B cell (primary cell): ENCODE measurements around the gene REST. TPM values are rescaled to one million over a fixed set of nuclear protein-coding genes. Genes with fewer than 3 reads are reported as not detected.

Experiments used
- ATAC-seq: fragments of 200-7000 bp; cut with Tn5 transposase; one replicate; pipeline ENCODE4 v1.10.0; 2021; ENCODE audit warnings: low read depth, mild to moderate bottlenecking, moderate number of reproducible peaks, moderate library complexity
- CTCF ChIA-PET: fragments of 350-600 bp; sonication (Branson Sonifier 250); formaldehyde crosslinking; loops from one replicate; lab custom pipeline; 2021; ENCODE audit warnings: antibody characterized with exemption, inconsistent platforms; lab: Charles Lee
- POLR2A ChIA-PET: fragments of 350-600 bp; sonication (Branson Sonifier 250); formaldehyde crosslinking; loops from one replicate; lab custom pipeline; 2021; ENCODE audit warnings: antibody characterized with exemption; lab: Charles Lee
- DNase-seq: peaks from one replicate; pipeline ENCODE4 v3.0.0; 2013
- H2AFZ ChIP-seq: 2 replicates; pipeline ENCODE4 v1.6.1; 2012; ENCODE audit warnings: mild to moderate bottlenecking, low read depth, low read length; ENCODE audit not compliant: insufficient read depth, poor library complexity, severe bottlenecking
- H3K27ac ChIP-seq, 2 donors: 1 replicate in 1 of 2; 2 replicates in 1 of 2; pipeline ENCODE4 v1.5.1; 2012 to 2013; ENCODE audit warnings: low read length in 2 of 2, mild to moderate bottlenecking in 2 of 2, moderate library complexity in 1 of 2
- H3K27me3 ChIP-seq, 4 experiments: fragments of 200-600 bp in 1 of 4; sonication (generic) in 1 of 4; replicated peaks in 1 of 4; 1 replicate in 2 of 4; 2 replicates in 2 of 4; pipeline versions ENCODE4 v1.6.1 to v1.7.0; 2013 to 2016; ENCODE audit warnings: low read length in 3 of 4, mild to moderate bottlenecking in 2 of 4, mixed read lengths in 1 of 4, moderate library complexity in 1 of 4; ENCODE audit not compliant: insufficient read depth in 4 of 4, control insufficient read depth in 3 of 4; ENCODE audit errors: control extremely low read depth in 1 of 4
- H3K36me3 ChIP-seq, 2 experiments: replicated peaks in 1 of 2; 1 replicate in 1 of 2; 2 replicates in 1 of 2; pipeline versions ENCODE4 v1.6.1 to v1.7.1; 2013; ENCODE audit warnings: low read length in 1 of 2; ENCODE audit not compliant: insufficient read depth in 2 of 2, control insufficient read depth in 1 of 2; ENCODE audit errors: control extremely low read depth in 1 of 2, extremely low read depth in 1 of 2
- H3K4me1 ChIP-seq, 2 donors: fragments of 200-600 bp in 1 of 2; sonication (generic) in 1 of 2; 1 replicate in 1 of 2; 2 replicates in 1 of 2; pipeline versions ENCODE4 v1.5.1 to v1.6.1; 2013 to 2017; ENCODE audit warnings: low read length in 2 of 2; ENCODE audit not compliant: control insufficient read depth in 2 of 2, insufficient read depth in 2 of 2
- H3K4me2 ChIP-seq: replicated peaks from 2 replicates; pipeline ENCODE3; 2012; ENCODE audit warnings: mild to moderate bottlenecking, low read depth, low read length; ENCODE audit not compliant: poor library complexity, severe bottlenecking
- H3K4me3 ChIP-seq, 5 experiments: fragments of 200-600 bp in 1 of 5; sonication (generic) in 1 of 5; 1 replicate in 3 of 5; 2 replicates in 2 of 5; pipeline versions ENCODE4 v1.5.1 to v1.7.0; 2011 to 2016; ENCODE audit warnings: low read length in 4 of 5, mild to moderate bottlenecking in 4 of 5, low read depth in 2 of 5, control low read depth in 1 of 5, moderate library complexity in 1 of 5; ENCODE audit not compliant: insufficient read depth in 1 of 5; ENCODE audit errors: control extremely low read depth in 1 of 5, extremely low read depth in 1 of 5
- H3K79me2 ChIP-seq: fragments of 200-600 bp; sonication (generic); one replicate; pipeline ENCODE4 v1.6.0; 2016; ENCODE audit warnings: low read length; ENCODE audit not compliant: control insufficient read depth, insufficient read depth
- H3K9ac ChIP-seq: fragments of 200-600 bp; sonication (generic); 2 replicates; pipeline ENCODE4 v1.6.1; 2017; ENCODE audit warnings: mild to moderate bottlenecking, low read length, moderate library complexity
- H3K9me3 ChIP-seq, 3 donors: one replicate each; pipeline versions ENCODE4 v1.6.1 to v1.7.1; 2013; ENCODE audit warnings: low read length in 2 of 3; ENCODE audit not compliant: control insufficient read depth in 2 of 3, insufficient read depth in 1 of 3; ENCODE audit errors: control extremely low read depth in 1 of 3
- H4K20me1 ChIP-seq: 2 replicates; pipeline ENCODE4 v1.6.0; 2012; ENCODE audit warnings: mild to moderate bottlenecking, low read length; ENCODE audit not compliant: insufficient read depth, control insufficient read depth, poor library complexity, severe bottlenecking
- H3K27ac Mint-ChIP-seq: one replicate; pipeline ENCODE4 v1.8.0; 2021; ENCODE audit warnings: mixed read lengths
- H3K27me3 Mint-ChIP-seq: one replicate; pipeline ENCODE4 v1.8.0; 2021; ENCODE audit warnings: mixed read lengths
- H3K4me1 Mint-ChIP-seq: one replicate; pipeline ENCODE4 v1.8.0; 2021; ENCODE audit warnings: mixed read lengths
- H3K4me3 Mint-ChIP-seq: one replicate; pipeline ENCODE4 v1.8.0; 2021; ENCODE audit warnings: mixed read lengths
- H3K9me3 Mint-ChIP-seq: one replicate; pipeline ENCODE4 v1.8.0; 2022; ENCODE audit warnings: mixed read lengths; ENCODE audit not compliant: insufficient read depth
- EZH2 ChIP-seq: IDR thresholded peaks from 2 replicates; pipeline ENCODE4 v1.6.1; 2012; ENCODE audit warnings: borderline replicate concordance, low read depth, mild to moderate bottlenecking, moderate library complexity, low read length; ENCODE audit not compliant: insufficient read depth, poor library complexity, severe bottlenecking
- WGBS: methylation state at CpG from one replicate; pipeline ENCODE4 v1.1.5; 2013; ENCODE audit warnings: missing lambda C conversion rate; ENCODE audit not compliant: insufficient coverage; 5-methylcytosine and 5-hydroxymethylcytosine counted together
- intact Hi-C: fragments of 100-400 bp; cut with micrococcal nuclease; formaldehyde crosslinking; loops from one replicate; pipeline ENCODE4 v1.10.0; 2022
- polyA plus RNA-seq: library from polyadenylated mRNA; depleted of rRNA; stranded (reverse); fragments of >200 nt; gene quantifications from 2 replicates; pipeline ENCODE4 v1.2.3, GENCODE V29; 2012
- total RNA-seq, 2 donors: library from RNA; stranded (reverse); fragments of 120-200 nt in 1 of 2; gene quantifications; 1 replicate in 1 of 2; 2 replicates in 1 of 2; pipeline versions ENCODE4 v1.2.3 to v1.2.4, GENCODE V29; 2013 to 2022
- TF ChIP-seq, protein P1 (sequence below): fragments of 200-600 bp; IDR thresholded peaks from one replicate; pipeline ENCODE4 v1.8.0; 2022; ENCODE audit warnings: antibody characterized with exemption, mild to moderate bottlenecking

REST gene
- total and polyA plus RNA-seq, 2 donors (not counting 1 experiment from before 2014, with no cell fraction given): 6.2 to 59.4 TPM

- Histone ChIP-seq H3K4me3 (no peak overlapping the region), H3K4me1 (no peaks in the 10 kb centered on the region), H3K4me2 (no peak overlapping the region), H3K27me3 (no peaks in the 10 kb centered on the region), H3K9me3 (no peaks in the 10 kb centered on the region), H3K36me3 (peaks cover 3 to 9% of the 10 kb centered on the region in 2 experiments), H3K27ac (no peak overlapping the region), H2AFZ (no peak overlapping the region), H3K79me2 (no peaks in the 10 kb centered on the region), H4K20me1 (no peaks in the 10 kb centered on the region), H3K9ac (no peak overlapping the region)
- Mint-ChIP-seq H3K4me1 (no peaks in the 10 kb centered on the region), H3K4me3 (no peak overlapping the region), H3K9me3 (no peaks in the 10 kb centered on the region), H3K27me3 (no peaks in the 10 kb centered on the region), H3K27ac (no peak overlapping the region)
- DNase-seq (no peak), ATAC-seq (no peak)
- ChIA-PET POLR2A (no interaction called here), CTCF (no interaction called here)
- WGBS: no CpG with 5 or more reads among the region's 3 CpGs
- intact Hi-C loops: no loop called here
- TF ChIP-seq EZH2: no peak
- TF ChIP-seq, protein P1, sequence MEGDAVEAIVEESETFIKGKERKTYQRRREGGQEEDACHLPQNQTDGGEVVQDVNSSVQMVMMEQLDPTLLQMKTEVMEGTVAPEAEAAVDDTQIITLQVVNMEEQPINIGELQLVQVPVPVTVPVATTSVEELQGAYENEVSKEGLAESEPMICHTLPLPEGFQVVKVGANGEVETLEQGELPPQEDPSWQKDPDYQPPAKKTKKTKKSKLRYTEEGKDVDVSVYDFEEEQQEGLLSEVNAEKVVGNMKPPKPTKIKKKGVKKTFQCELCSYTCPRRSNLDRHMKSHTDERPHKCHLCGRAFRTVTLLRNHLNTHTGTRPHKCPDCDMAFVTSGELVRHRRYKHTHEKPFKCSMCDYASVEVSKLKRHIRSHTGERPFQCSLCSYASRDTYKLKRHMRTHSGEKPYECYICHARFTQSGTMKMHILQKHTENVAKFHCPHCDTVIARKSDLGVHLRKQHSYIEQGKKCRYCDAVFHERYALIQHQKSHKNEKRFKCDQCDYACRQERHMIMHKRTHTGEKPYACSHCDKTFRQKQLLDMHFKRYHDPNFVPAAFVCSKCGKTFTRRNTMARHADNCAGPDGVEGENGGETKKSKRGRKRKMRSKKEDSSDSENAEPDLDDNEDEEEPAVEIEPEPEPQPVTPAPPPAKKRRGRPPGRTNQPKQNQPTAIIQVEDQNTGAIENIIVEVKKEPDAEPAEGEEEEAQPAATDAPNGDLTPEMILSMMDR: no peak
Measured at GRCh38 chr4:56941403-56941802, 33.7 kb downstream of the REST start.

DNA sequence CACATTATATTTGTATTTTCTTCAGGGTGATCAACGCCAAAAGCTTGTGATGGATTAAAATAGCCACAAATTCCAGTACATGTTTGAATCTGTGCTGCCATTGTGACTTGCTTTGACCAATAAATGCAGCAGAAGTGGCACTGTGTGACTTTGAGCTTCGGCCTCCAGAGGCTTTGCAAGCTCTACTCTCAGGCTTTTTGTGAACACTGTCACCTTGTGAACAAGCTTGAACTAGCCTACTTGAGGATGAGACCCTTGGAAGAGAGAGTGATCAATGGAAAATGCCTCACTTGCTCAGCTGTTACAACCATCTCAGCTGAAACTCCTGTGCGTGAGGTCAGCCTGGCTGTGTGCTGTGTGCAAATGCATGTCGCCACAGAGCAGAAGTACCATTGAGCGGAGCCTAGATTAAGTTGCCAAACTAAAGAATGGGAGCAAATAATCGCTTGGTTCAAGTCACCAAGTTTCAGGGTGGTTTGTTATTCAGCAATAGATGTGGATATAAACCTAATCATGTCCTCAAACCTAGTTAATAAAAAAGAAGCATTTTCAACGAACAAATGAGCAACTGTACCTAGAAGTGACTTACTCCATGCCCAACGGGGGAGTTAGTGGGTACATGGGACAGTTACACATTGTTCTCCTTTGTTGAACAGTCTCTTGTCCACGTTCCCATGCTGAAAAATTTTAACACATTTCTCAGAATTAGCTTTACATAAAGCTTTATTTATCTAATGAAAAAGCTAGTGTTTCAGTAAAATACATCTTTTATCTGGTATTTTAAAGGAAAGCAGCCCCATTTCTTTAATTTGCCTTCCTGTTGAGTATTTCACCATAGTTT lies 46.2 kb downstream of the REST start:
- Mint-ChIP-seq H3K4me3 (no peak overlapping the region), H3K9me3 (no peaks in the 10 kb centered on the region), H3K27ac (no peak overlapping the region), H3K27me3 (no peaks in the 10 kb centered on the region), H3K4me1 (no peaks in the 10 kb centered on the region)
- DNase-seq (no peak), ATAC-seq (no peak)
- no peaks in the 10 kb centered on the region for H4K20me1 ChIP-seq
- ChIA-PET POLR2A (no interaction called here), CTCF (interaction anchor here (0.7 kb wide), 1 partner anchor 212 kb away, joined by 3 read pairs; no protein-coding TSS in a partner anchor)
- no peak overlapping the region for H3K4me3 ChIP-seq
- H3K27me3 ChIP-seq: no peaks in the 10 kb centered on the region
- WGBS: 90% methylated on average over 5 of the region's 9 CpGs
- no peaks in the 10 kb centered on the region for H3K9me3 ChIP-seq
- TF ChIP-seq EZH2: no peak
- TF ChIP-seq, protein P1: no peak
- no peak overlapping the region for H2AFZ ChIP-seq
- H3K27ac ChIP-seq: no peak overlapping the region
- no peak overlapping the region for H3K4me2 ChIP-seq
- intact Hi-C loops: no loop called here
- no peak overlapping the region for H3K9ac ChIP-seq
- no peaks in the 10 kb centered on the region for H3K79me2 ChIP-seq
- H3K4me1 ChIP-seq: no peaks in the 10 kb centered on the region
- H3K36me3 ChIP-seq: no peaks in the 10 kb centered on the region
